NCI-H82 treated with DMSO at 0.1 percent for 48 hours (cell line): ENCODE results near the gene MED28.

Experiments used
- DNase-seq: peaks from one replicate; lab custom pipeline; 2025; ENCODE audit not compliant: unreplicated experiment; lab: John Stamatoyannopoulos, UW

Gene MED28

GRCh38 chr4:17665346-17665745 lies 50.9 kb downstream of the MED28 start:
- no peak for DNase-seq

- DNase-seq, result no peak
Observed at GRCh38 chr4:17665852-17666251, 51.4 kb downstream of the MED28 start.

DNA sequence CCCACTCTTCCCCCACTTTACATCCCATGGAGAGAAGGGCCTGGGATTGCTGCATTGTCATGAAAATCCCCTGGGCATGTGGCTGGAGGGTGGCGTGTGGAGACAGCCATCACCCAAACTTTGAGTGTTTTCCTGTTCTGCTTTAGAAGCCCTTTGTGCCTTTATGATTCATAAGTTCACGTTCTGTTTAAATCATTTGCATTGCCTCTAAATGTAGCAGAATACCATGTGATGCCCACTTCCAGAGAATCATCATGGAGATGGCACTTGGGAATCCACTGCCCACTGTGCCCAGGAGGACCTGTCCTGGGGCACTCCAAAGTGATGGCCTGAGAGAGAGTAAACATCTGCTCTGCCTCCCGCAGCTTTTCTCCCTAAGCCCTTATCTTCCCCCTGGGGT lies 52.8 kb downstream of the MED28 start:
- no peak for DNase-seq

DNA sequence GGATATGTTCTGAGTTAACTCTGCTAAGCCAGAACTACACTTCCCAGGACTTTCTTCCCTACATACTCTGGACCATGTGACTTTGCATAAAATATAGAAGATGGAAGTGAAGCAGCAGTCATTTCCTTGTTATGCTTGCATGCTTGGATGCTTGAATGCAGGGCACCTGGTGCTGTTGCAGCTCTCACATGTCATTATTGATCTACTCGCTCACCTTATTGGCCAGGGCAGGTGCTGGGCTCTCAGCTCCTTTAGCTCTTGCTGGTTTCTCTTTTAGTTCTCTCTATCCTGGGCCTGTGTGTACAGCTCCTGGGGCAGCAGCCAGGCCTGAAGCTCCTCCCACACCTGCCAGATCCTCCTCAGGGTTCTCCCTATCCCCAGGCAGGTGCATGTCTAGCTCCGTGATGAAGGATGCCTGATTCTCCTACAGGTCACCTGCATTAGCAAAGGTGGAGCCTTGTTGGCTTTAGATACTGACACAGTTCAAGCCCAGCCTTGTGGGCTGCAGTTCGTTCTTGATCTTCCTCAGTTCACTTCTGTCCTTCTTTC lies 53.3 kb downstream of the MED28 start:
- no peak for DNase-seq

DNA sequence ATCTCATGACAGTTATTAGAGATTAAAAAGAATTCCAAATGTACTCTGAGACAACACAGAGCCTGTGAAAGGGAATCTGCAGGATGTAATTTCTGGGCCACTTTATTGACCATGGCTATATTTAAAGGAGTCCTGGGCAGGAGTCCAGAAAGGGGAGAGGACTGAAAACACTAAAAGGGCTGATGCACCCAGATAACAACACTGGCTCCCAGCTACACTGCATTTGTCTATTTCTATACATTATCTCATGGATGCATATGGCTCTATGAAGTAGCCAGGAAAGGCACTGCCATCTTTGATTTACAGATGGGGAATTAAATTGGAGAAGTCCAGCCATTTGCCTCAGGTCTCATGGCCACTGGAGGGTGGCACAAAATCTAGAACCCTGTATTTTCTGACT lies 56.0 kb downstream of the MED28 start:
- no peak for DNase-seq

DNA sequence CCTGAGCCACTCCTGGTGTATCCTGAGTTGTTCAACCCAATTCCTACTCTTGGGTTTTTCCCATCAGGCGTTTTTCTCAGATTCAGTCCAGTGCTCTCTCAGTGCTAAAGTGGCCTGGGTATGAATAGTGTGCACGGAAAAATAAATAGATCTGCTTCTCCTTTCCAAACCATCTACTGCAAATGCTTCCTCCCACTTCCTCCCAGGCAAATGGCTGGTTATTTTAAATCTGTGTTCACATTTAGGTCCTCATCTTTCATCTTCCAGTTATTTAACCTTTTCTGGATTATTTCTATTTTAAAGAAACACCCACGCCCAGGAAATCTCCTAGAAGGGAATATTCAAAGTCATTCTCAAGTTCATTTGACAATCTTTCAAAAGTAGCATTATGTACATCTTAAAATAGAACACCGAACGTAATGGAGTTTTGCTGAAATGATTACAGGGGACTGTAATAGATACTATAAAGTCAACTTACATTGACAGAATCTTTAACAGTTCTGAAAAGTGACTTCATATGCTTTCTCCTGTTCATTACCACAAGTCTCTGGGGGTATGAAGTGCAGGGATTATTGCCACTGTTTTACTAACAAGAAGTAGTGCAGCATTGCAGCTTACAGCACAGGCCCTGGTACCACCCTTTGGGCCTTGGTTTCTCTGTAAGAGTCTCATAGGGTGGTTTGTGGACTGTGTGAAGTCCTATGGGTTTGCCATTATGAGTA lies 66.3 kb downstream of the MED28 start:
- DNase-seq, result no peak

- DNase-seq, result no peak
Observed at GRCh38 chr4:17681281-17682221, 67.1 kb downstream of the MED28 start.

GRCh38 chr4:17682222-17682566 lies 67.8 kb downstream of the MED28 start:
- DNase-seq, result no peak
